RWPE1 (cell line): ENCODE measurements around the gene PADI2.
A peak's percentile ranks its signal among the peaks of the same experiment; 100 is the strongest.

ENCODE experiments used
- CTCF ChIA-PET: fragments of 350-600 bp; sonication (Branson Sonifier 250); formaldehyde crosslinking; extraction: SDS; loops from one replicate; lab custom pipeline; 2021; lab: Yijun Ruan, JAX
- POLR2A ChIA-PET: fragments of 400-600 bp; formaldehyde crosslinking; extraction: SDS; loops from one replicate; lab custom pipeline; 2020; ENCODE audit warnings: antibody characterized with exemption; ENCODE audit not compliant: low non-redundant PET; lab: Yijun Ruan, JAX
- DNase-seq: peaks from one replicate; pipeline ENCODE4 v3.0.0; 2012; ENCODE audit warnings: low spot score
- H3K27ac ChIP-seq: fragments of 450-650 bp; 2 replicates; pipeline ENCODE4 v1.5.1; 2017
- TF ChIP-seq, protein P1 (sequence below): fragments of 450-650 bp; conservative IDR thresholded peaks from 2 replicates; pipeline ENCODE4 v1.5.1; 2017; ENCODE audit warnings: low read depth, mild to moderate bottlenecking

PADI2 gene

DNA sequence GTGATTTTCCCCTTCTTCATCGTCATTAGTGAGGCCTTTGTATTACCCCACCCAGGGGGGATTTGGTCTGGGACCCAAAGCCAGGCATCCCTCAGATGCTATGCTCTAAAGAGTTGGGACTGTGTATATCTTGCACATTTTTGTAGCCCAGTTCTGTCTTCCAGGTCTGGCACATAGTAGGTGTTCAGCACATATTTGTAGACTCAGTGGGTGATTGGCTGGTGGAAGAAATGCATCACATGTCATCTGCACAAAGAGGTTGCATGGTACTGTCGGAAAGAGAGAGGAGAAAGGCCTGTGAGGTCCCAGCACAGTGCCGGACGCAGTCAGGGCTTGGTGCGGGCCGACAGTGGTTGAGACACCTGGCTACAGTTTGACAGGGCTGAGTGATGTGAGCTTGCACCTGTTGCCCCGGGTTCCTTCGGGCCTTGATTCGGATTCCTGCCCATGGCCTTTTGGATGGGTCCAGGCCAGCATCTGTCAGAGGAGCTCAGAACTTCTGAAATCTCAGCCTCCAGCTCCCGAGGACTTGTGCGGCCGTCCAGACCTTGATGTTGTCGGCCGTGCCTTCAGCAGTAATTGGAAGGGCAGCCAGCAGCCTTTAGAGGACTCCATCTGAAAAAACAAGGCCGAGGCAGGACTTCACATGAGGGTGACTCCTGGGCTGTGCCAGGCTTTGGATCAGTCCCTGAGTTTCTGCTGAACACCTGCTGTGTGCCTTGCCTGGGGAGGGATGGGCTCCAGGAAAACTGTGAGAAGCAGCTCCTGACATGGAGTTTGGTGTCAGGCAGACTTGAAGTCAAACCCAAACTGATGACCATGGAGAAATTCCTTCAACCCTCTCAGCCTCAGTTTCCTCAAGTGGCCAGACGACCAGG lies 44.8 kb upstream of the PADI2 start:
- no peak for DNase-seq
- H3K27ac ChIP-seq = no peak overlapping the region
- TF ChIP-seq, protein P1, sequence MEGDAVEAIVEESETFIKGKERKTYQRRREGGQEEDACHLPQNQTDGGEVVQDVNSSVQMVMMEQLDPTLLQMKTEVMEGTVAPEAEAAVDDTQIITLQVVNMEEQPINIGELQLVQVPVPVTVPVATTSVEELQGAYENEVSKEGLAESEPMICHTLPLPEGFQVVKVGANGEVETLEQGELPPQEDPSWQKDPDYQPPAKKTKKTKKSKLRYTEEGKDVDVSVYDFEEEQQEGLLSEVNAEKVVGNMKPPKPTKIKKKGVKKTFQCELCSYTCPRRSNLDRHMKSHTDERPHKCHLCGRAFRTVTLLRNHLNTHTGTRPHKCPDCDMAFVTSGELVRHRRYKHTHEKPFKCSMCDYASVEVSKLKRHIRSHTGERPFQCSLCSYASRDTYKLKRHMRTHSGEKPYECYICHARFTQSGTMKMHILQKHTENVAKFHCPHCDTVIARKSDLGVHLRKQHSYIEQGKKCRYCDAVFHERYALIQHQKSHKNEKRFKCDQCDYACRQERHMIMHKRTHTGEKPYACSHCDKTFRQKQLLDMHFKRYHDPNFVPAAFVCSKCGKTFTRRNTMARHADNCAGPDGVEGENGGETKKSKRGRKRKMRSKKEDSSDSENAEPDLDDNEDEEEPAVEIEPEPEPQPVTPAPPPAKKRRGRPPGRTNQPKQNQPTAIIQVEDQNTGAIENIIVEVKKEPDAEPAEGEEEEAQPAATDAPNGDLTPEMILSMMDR = no peak
- POLR2A ChIA-PET = no interaction called here
- CTCF ChIA-PET = interaction anchor here (1.0 kb wide), 1 partner anchor 39 kb away, joined by 3 read pairs; no protein-coding TSS in a partner anchor

- peak overlapping the region; percentile 45 for H3K27ac ChIP-seq
- ChIA-PET POLR2A (no interaction called here), CTCF (interaction anchor here (0.6 kb wide), 1 partner anchor 836 kb away, joined by 3 read pairs; no protein-coding TSS in a partner anchor)
- DNase-seq = no peak
- TF ChIP-seq, protein P1 = no peak
Observed at GRCh38 chr1:17163371-17163770, 44.1 kb upstream of the PADI2 start.

DNA sequence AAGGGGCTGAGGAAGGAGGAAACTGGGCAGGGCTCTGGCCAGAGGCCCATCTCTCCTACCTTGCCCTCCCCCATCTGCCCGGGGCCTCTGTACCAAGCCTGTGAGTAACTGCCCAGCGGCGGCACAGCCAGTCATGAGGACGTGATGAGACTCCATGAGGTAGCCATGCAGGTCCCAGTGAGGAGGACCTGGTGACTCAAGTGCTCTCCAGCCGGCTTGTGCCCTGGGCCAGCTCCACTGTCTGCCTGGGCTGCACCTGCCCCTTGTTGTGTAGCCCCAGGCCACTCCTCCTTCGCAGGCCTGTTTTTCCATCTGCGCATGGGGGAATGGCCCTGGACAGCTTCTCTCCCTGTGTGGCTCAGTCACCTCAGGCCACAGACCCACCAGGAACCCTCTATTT lies 43.7 kb upstream of the PADI2 start:
- ChIA-PET CTCF (interaction anchor here (0.6 kb wide), 1 partner anchor 836 kb away, joined by 3 read pairs; no protein-coding TSS in a partner anchor), POLR2A (no interaction called here)
- DNase-seq = peak; percentile 78
- H3K27ac ChIP-seq = peak overlapping the region; percentile 45
- TF ChIP-seq, protein P1 = no peak

DNA sequence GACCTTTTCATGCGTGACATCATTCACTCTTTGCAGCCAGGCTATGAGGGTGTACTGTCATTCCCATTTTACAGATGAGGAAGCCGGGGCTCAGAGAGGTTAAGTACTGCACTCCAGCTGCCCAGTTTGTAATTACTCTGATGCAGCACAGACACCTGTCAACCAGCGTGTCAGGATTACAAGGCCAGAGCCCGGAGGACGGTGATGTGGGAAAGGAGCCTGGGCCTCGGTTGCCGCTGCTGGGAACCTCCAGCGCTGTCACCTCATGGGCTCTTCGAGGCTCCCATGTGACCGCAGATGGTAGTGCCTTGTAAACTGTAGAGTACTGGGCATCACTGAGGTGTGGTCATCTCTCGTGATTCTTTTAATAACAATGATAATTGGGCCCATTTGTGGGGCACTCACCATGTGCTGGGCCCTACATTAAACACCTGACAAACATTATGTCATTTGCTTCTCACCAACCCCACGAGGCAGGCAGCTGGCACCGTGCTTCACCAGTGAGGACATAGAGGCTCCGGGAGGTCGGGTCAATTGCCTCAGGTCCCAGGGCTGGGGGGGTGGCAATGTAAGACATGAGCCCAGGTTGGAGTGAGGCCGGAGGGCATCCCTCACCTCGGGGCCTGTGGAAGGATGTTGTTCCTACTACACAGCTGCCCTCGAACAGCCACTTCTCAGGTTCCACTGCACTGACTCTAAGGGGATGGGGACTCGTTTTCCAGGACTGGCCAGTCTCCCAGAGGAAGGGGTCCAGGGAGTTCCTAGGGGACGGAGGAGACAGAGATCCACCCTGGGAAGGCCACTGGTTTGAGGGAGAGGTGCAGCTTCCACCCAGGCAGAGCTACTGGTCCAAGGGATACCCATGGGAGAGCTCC lies 42.9 kb upstream of the PADI2 start:
- ChIA-PET CTCF (interaction anchor here (0.6 kb wide), 1 partner anchor 837 kb away, joined by 3 read pairs; no protein-coding TSS in a partner anchor), POLR2A (interaction anchor here (1.1 kb wide), 1 partner anchor 18 kb away, joined by 11 read pairs; no protein-coding TSS in a partner anchor)
- H3K27ac ChIP-seq = peak overlapping the region; percentile 45
- TF ChIP-seq, protein P1 = no peak
- DNase-seq = no peak

GRCh38 chr1:17161137-17161740 lies 42.0 kb upstream of the PADI2 start:
- DNase-seq = no peak
- TF ChIP-seq, protein P1 = no peak
- CTCF ChIA-PET = no interaction called here
- POLR2A ChIA-PET = interaction anchor here (1.1 kb wide), 1 partner anchor 17 kb away, joined by 11 read pairs; no protein-coding TSS in a partner anchor
- H3K27ac ChIP-seq = no peak overlapping the region; the same call in 1 of the 2 replicates
